Glutamatergic neuron (in vitro differentiated cells): ENCODE results near the gene ATP2A2. TPM values are rescaled to one million over a fixed set of nuclear protein-coding genes. Genes with fewer than 3 reads are reported as not detected.

Experiments used
- DNase-seq: peaks from one replicate; pipeline ENCODE4 v3.0.0; 2022
- H3K27ac Mint-ChIP-seq: one replicate; pipeline ENCODE4 v1.8.0; 2020; ENCODE audit warnings: mild to moderate bottlenecking, mixed read lengths, inconsistent platforms; ENCODE audit not compliant: unreplicated experiment
- H3K27me3 Mint-ChIP-seq: one replicate; pipeline ENCODE4 v1.8.0; 2020; ENCODE audit warnings: mild to moderate bottlenecking, moderate library complexity, mixed read lengths, inconsistent platforms; ENCODE audit not compliant: unreplicated experiment
- H3K36me3 Mint-ChIP-seq: one replicate; pipeline ENCODE4 v1.8.0; 2020; ENCODE audit warnings: mild to moderate bottlenecking, mixed read lengths, inconsistent platforms; ENCODE audit not compliant: unreplicated experiment
- H3K4me1 Mint-ChIP-seq: one replicate; pipeline ENCODE4 v1.8.0; 2020; ENCODE audit warnings: mild to moderate bottlenecking, low read depth, mixed read lengths, inconsistent platforms; ENCODE audit not compliant: unreplicated experiment
- H3K4me3 Mint-ChIP-seq: one replicate; pipeline ENCODE4 v1.8.0; 2020; ENCODE audit warnings: mild to moderate bottlenecking, mixed read lengths, inconsistent platforms; ENCODE audit not compliant: unreplicated experiment
- H3K9me3 Mint-ChIP-seq: one replicate; pipeline ENCODE4 v1.8.0; 2020; ENCODE audit warnings: mild to moderate bottlenecking, moderate library complexity, mixed read lengths, inconsistent platforms; ENCODE audit not compliant: unreplicated experiment
- CTCF ChIP-seq: fragments of 200-600 bp; sonication (generic); IDR thresholded peaks from one replicate; pipeline ENCODE4 v1.5.0; 2021; ENCODE audit not compliant: partially characterized antibody, unreplicated experiment
- total RNA-seq: library from RNA; stranded (reverse); fragmentation: NEBNext Ultra II Directional; extraction: Animal tissue kit (Norgen Biotek cat#: 25700); gene quantifications from one replicate; pipeline ENCODE4 v1.2.1, GENCODE V29; 2021; ENCODE audit not compliant: unreplicated experiment

The ATP2A2 gene
- total RNA-seq, 1 donor from 2014 or later: 269 TPM

- H3K4me3 Mint-ChIP-seq: no peak overlapping the region
- H3K36me3 Mint-ChIP-seq: peaks cover under 1% of the 10 kb centered on the region
- TF ChIP-seq CTCF: no peak
- H3K4me1 Mint-ChIP-seq: peaks cover 20% of the 10 kb centered on the region
- H3K27me3 Mint-ChIP-seq: no peaks in the 10 kb centered on the region
- DNase-seq: no peak
- H3K27ac Mint-ChIP-seq: no peak overlapping the region
- peaks cover 4% of the 10 kb centered on the region for H3K9me3 Mint-ChIP-seq
Measured at GRCh38 chr12:110369992-110370391, 88.9 kb downstream of the ATP2A2 start.

- Mint-ChIP-seq H3K36me3 (peaks cover 4% of the 10 kb centered on the region), H3K9me3 (peaks cover 4% of the 10 kb centered on the region), H3K27ac (no peak overlapping the region), H3K4me3 (no peak overlapping the region), H3K4me1 (peaks cover 20% of the 10 kb centered on the region), H3K27me3 (no peaks in the 10 kb centered on the region)
- no peak for TF ChIP-seq CTCF
- no peak for DNase-seq
Measured at GRCh38 chr12:110370732-110371231, 89.7 kb downstream of the ATP2A2 start.

- peaks cover 4% of the 10 kb centered on the region for H3K9me3 Mint-ChIP-seq
- H3K36me3 Mint-ChIP-seq: peaks cover 4% of the 10 kb centered on the region
- H3K4me1 Mint-ChIP-seq: peaks cover 20% of the 10 kb centered on the region
- TF ChIP-seq CTCF: no peak
- H3K27ac Mint-ChIP-seq: peak overlapping the region; percentile 33
- H3K4me3 Mint-ChIP-seq: no peak overlapping the region
- H3K27me3 Mint-ChIP-seq: no peaks in the 10 kb centered on the region
- DNase-seq: no peak
Measured at GRCh38 chr12:110371408-110372055, 90.5 kb downstream of the ATP2A2 start.

- H3K4me1 Mint-ChIP-seq: peaks cover 19% of the 10 kb centered on the region
- no peak overlapping the region for H3K4me3 Mint-ChIP-seq
- peaks cover 4% of the 10 kb centered on the region for H3K9me3 Mint-ChIP-seq
- H3K27ac Mint-ChIP-seq: peak overlapping the region; percentile 33
- no peak for DNase-seq
- TF ChIP-seq CTCF: no peak
- H3K27me3 Mint-ChIP-seq: no peaks in the 10 kb centered on the region
- H3K36me3 Mint-ChIP-seq: peaks cover 4% of the 10 kb centered on the region
Measured at GRCh38 chr12:110372056-110372425, 91.0 kb downstream of the ATP2A2 start.

GRCh38 chr12:110373025-110373424, 92.0 kb downstream of the ATP2A2 start:
- Mint-ChIP-seq H3K9me3 (peaks cover 4% of the 10 kb centered on the region), H3K36me3 (peaks cover 8% of the 10 kb centered on the region), H3K4me1 (peaks cover 19% of the 10 kb centered on the region), H3K27me3 (no peaks in the 10 kb centered on the region), H3K27ac (peak overlapping the region; percentile 95), H3K4me3 (peak overlapping the region; percentile 68)
- TF ChIP-seq CTCF: no peak
- peak; percentile 65 for DNase-seq
